Stimulated activated naive CD8-positive, alpha-beta T cell treated with anti-CD3 and anti-CD28 coated beads, Interleukin-15, Interleukin-2, amounts not matched to agents 100 ng/mL and 50 ng/mL, for 24 hours (primary cell): ENCODE results near the gene TXNL4A.
A peak's percentile ranks its signal among the peaks of the same experiment; 100 is the strongest.

Experiments used
- H3K27ac Mint-ChIP-seq: one replicate; pipeline ENCODE4 v1.8.0; 2021; ENCODE audit warnings: mild to moderate bottlenecking, mixed read lengths
- H3K27me3 Mint-ChIP-seq: one replicate; pipeline ENCODE4 v1.8.0; 2021; ENCODE audit warnings: mixed read lengths
- H3K36me3 Mint-ChIP-seq: one replicate; pipeline ENCODE4 v1.8.0; 2021; ENCODE audit warnings: low read depth, mixed read lengths
- H3K4me1 Mint-ChIP-seq: one replicate; pipeline ENCODE4 v1.8.0; 2021; ENCODE audit warnings: low read depth, mixed read lengths
- H3K4me3 Mint-ChIP-seq: one replicate; pipeline ENCODE4 v1.8.0; 2021; ENCODE audit warnings: mild to moderate bottlenecking, mixed read lengths
- H3K9me3 Mint-ChIP-seq: one replicate; pipeline ENCODE4 v1.8.0; 2021; ENCODE audit warnings: mixed read lengths

TXNL4A gene

DNA sequence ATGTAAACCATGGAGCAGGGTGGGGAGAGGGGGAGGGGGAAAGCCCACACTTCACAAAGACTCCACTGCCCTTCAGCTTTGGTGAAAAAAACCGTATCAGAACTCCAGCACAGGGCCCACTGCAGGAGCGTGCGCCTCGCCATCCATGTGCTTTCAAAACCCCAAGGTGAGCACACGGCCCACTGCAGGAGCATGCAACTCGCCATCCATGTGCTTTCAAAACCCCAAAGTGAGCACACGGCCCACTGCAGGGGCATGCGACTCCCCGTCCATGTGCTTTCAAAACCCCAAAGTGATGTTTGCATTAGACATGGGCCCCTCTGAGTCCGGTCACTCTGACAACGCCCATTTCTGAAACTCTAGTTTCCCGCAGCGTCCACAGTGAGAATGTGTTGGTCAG lies 7.8 kb downstream of the TXNL4A start:
- Mint-ChIP-seq H3K36me3 (peaks cover 58% of the 10 kb centered on the region), H3K9me3 (no peaks in the 10 kb centered on the region), H3K27ac (no peak overlapping the region), H3K27me3 (no peaks in the 10 kb centered on the region), H3K4me3 (no peak overlapping the region), H3K4me1 (peaks cover 66% of the 10 kb centered on the region)

DNA sequence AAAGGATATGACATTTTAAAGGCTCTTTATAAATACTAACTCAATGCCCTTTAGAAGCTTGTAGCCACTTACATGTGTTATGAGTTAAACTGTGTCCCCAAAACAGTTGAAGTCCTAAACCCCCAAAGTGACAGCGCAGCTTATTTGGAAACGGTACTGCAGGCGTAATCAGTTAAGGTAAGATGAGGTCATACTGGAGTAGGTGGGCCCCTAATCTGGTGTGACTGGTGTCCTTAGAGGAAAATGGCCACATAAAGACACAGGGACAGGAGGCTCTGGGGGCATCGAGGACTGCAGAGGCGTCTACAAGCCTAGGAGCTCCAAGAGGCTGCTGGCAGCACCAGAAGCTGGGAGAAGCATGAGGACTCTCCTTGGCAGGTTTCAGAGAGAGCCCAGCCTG lies 8.5 kb downstream of the TXNL4A start:
- Mint-ChIP-seq H3K4me3 (no peak overlapping the region), H3K27me3 (no peaks in the 10 kb centered on the region), H3K9me3 (no peaks in the 10 kb centered on the region), H3K36me3 (peaks cover 58% of the 10 kb centered on the region), H3K4me1 (peaks cover 59% of the 10 kb centered on the region), H3K27ac (peak overlapping the region; percentile 24)

DNA sequence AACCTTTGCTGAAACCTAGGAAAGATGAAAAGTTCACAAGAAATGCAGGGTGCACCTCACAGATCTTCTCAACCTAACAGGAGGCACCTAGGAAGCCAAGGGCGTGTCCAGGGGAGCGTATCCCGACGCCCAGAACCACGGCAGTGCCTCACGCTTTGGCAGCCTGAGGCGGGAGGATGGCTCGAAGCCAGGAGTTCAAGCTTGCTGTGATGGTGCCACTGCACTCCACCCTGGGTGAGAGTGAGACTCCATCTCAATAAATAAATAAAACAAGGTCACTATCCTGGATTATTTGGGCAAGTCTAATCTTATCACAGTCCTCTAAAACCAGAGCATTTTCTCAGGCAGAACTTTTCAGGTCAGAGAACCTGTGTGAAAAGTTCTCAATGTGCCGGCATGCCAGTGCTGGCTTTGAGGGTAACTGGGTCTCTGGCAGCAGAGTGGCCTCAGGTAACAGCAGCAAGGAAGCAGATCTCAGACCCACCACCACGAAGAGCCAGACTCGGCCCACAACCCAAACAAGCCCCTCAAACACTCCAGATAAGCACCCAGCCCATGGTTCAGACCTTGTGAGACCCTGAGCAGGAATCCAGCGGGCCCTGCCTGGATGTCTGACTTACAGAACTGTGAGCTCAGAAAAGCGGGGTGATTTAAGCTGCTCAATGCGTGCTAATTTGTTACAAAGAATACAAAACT lies 12.2 kb downstream of the TXNL4A start:
- Mint-ChIP-seq H3K27me3 (no peaks in the 10 kb centered on the region), H3K4me3 (no peak overlapping the region), H3K36me3 (peaks cover 67% of the 10 kb centered on the region), H3K9me3 (no peaks in the 10 kb centered on the region), H3K27ac (no peak overlapping the region), H3K4me1 (peaks cover 31% of the 10 kb centered on the region)

GRCh38 chr18:79975043-79975442 lies 13.3 kb downstream of the TXNL4A start:
- Mint-ChIP-seq H3K9me3 (no peaks in the 10 kb centered on the region), H3K4me1 (peaks cover 24% of the 10 kb centered on the region), H3K36me3 (peaks cover 71% of the 10 kb centered on the region), H3K27ac (no peak overlapping the region), H3K4me3 (no peak overlapping the region), H3K27me3 (no peaks in the 10 kb centered on the region)

- Mint-ChIP-seq H3K4me1 (peaks cover 16% of the 10 kb centered on the region), H3K4me3 (no peak overlapping the region), H3K9me3 (no peaks in the 10 kb centered on the region), H3K27me3 (no peaks in the 10 kb centered on the region), H3K36me3 (peaks cover 70% of the 10 kb centered on the region), H3K27ac (no peak overlapping the region)
These were observed 14.2 kb downstream of the TXNL4A start for GRCh38 chr18:79974025-79974654.

DNA sequence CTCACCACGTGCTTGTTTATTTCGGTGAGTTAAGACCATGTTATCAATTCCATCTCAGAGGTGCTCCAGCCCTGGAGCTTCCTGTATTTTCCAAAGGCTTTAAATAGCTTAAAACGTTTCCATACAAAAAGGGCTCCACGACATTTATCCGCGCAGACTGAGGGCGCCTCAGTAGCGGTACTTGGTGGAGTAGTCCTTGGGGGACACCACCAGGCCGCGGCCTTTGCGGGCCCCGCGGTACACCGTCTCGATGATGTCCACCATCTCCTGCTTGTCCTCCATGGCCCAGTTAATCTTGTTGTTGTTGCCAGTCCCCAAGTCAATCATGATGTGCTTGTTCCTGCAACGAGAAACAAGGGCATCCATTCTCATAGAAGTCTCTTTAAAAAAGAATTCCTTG lies 14.8 kb downstream of the TXNL4A start:
- H3K27ac Mint-ChIP-seq, result no peak overlapping the region
- peaks cover 70% of the 10 kb centered on the region for H3K36me3 Mint-ChIP-seq

DNA sequence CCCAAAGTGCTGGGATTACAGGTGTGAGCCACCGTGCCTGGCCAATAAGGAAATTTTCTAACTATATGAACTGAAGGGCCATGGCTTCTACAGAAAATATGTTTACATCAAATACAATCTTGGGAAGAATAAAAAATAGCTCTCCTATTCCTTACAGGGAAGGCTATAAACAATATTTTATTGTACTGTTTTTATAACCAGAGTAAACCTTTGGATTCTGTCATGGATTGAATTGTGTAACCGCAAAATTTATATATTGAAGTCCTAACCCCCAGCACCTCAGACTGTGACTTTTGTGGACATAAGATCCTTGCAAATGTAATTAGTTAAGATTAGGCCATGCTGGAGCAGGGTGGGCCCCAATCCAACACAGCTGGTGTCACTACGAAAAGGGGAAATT lies 15.6 kb downstream of the TXNL4A start:
- no peaks in the 10 kb centered on the region for H3K27me3 Mint-ChIP-seq
- peaks cover 65% of the 10 kb centered on the region for H3K36me3 Mint-ChIP-seq
- H3K4me3 Mint-ChIP-seq, result no peak overlapping the region
- H3K9me3 Mint-ChIP-seq, result no peaks in the 10 kb centered on the region
- peaks cover 11% of the 10 kb centered on the region for H3K4me1 Mint-ChIP-seq
- H3K27ac Mint-ChIP-seq, result peak overlapping the region; percentile 31

More for the DNA sequence above, 14.8 kb downstream of the TXNL4A start:
- Mint-ChIP-seq H3K4me3 (no peak overlapping the region), H3K27me3 (no peaks in the 10 kb centered on the region), H3K4me1 (peaks cover 16% of the 10 kb centered on the region), H3K9me3 (no peaks in the 10 kb centered on the region)

GRCh38 chr18:79971986-79972385 lies 16.4 kb downstream of the TXNL4A start:
- Mint-ChIP-seq H3K36me3 (peaks cover 59% of the 10 kb centered on the region), H3K27ac (no peak overlapping the region)

GRCh38 chr18:79971211-79971952 lies 17.0 kb downstream of the TXNL4A start:
- H3K4me3 Mint-ChIP-seq, result no peak overlapping the region
- peaks cover 56% of the 10 kb centered on the region for H3K36me3 Mint-ChIP-seq
- H3K9me3 Mint-ChIP-seq, result no peaks in the 10 kb centered on the region
- no peaks in the 10 kb centered on the region for H3K27me3 Mint-ChIP-seq
- peak overlapping the region; percentile 24 for H3K27ac Mint-ChIP-seq
- H3K4me1 Mint-ChIP-seq, result peaks cover 7% of the 10 kb centered on the region

More at GRCh38 chr18:79971986-79972385, 16.4 kb downstream of the TXNL4A start:
- Mint-ChIP-seq H3K4me3 (no peak overlapping the region), H3K27me3 (no peaks in the 10 kb centered on the region), H3K4me1 (peaks cover 7% of the 10 kb centered on the region), H3K9me3 (no peaks in the 10 kb centered on the region)

GRCh38 chr18:79970419-79971133 lies 17.8 kb downstream of the TXNL4A start:
- H3K4me3 Mint-ChIP-seq, result no peak overlapping the region
- H3K4me1 Mint-ChIP-seq, result peaks cover 9% of the 10 kb centered on the region
- no peaks in the 10 kb centered on the region for H3K27me3 Mint-ChIP-seq
- H3K36me3 Mint-ChIP-seq, result peaks cover 49% of the 10 kb centered on the region
- peak overlapping the region; percentile 9 for H3K27ac Mint-ChIP-seq
- no peaks in the 10 kb centered on the region for H3K9me3 Mint-ChIP-seq

DNA sequence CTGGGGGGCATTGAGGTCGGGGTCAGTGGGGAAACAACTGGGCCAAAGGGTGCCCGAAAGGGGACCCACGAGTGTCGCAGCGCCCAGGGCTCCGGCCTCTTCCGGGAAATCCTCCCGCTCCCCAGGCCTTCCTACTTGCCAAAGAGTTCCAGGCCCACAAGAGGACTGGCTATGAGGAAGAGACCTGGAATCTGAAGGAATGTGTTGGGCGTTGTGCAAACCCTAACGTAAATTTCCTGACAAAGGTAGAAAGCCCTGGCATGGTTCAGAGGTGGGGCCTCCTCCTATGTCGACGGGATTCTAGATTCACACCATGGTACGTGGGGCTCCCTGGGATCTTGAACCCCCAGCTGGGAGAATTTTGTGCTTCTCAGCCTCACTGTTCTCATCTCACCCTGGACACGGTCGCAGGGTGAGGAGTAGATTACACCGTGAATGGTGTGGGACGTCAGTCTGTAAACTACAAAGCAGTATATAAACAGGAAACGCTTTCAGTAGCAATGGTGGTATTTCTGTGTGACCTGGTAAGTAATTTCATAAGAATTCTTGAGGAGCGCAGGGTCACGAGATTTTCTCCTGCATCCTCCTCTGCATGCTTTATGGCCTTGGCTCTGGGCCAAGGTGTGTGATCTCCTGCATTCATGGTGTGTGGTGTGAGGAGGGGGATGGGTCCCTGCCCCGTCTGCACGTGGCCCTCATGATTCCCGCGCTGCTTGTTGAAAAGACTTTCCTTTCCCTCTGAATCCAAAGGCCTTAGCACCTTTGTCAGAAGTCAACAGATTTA lies 23.1 kb downstream of the TXNL4A start:
- Mint-ChIP-seq H3K4me1 (peaks cover 36% of the 10 kb centered on the region), H3K27ac (peak overlapping the region; percentile 76), H3K4me3 (peak overlapping the region; percentile 79), H3K9me3 (no peaks in the 10 kb centered on the region), H3K36me3 (peaks cover 13% of the 10 kb centered on the region), H3K27me3 (no peaks in the 10 kb centered on the region)

- no peaks in the 10 kb centered on the region for H3K9me3 Mint-ChIP-seq
- H3K4me1 Mint-ChIP-seq, result peaks cover 44% of the 10 kb centered on the region
- peak within 1 kb of the TSS; percentile 76 for H3K27ac Mint-ChIP-seq
- H3K27me3 Mint-ChIP-seq, result no peaks in the 10 kb centered on the region
- peaks cover 10% of the 10 kb centered on the region for H3K36me3 Mint-ChIP-seq
- H3K4me3 Mint-ChIP-seq, result peak within 1 kb of the TSS; percentile 79
These were observed 23.8 kb downstream of the TXNL4A start, which contains the start of gene HSBP1L1 for GRCh38 chr18:79964330-79965118. TSS of gene HSBP1L1 (plus strand) at chr18:79964643. CDS start at chr18:79964736, 93 bp downstream.

GRCh38 chr18:79963658-79964329 lies 24.6 kb downstream of the TXNL4A start:
- H3K36me3 Mint-ChIP-seq, result peaks cover 8% of the 10 kb centered on the region
- peaks cover 44% of the 10 kb centered on the region for H3K4me1 Mint-ChIP-seq
- H3K9me3 Mint-ChIP-seq, result no peaks in the 10 kb centered on the region
- no peaks in the 10 kb centered on the region for H3K27me3 Mint-ChIP-seq
- peak overlapping the region; percentile 56 for H3K4me3 Mint-ChIP-seq
- H3K27ac Mint-ChIP-seq, result peak overlapping the region; percentile 11
